ENCODE measurements around the gene BTBD10.
"Not testable (repeated sequence)": the region's sequence is repeated elsewhere in the genome, so short reads cannot be mapped to it uniquely, and the experiment has no call there.

The BTBD10 gene

DNA sequence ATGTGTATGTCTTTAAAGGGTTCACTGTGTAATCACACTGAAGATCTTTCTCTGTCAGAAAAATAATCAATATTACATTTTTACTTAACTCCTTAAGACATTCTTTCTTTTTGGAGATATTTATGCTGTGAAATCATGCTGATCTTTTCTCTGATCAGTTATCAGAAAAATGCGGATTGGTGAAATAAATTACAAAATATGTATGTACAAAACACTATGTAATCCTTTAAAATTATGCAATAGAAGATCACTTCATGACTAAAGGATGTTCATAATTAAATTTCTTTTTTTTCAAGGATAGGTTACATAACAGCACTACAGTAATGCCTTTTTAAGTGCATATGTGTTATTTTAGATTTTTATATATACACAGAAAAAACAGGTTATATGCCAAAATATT is 24.7 kb downstream of the BTBD10 start:
- no peak for DNase-seq

DNA sequence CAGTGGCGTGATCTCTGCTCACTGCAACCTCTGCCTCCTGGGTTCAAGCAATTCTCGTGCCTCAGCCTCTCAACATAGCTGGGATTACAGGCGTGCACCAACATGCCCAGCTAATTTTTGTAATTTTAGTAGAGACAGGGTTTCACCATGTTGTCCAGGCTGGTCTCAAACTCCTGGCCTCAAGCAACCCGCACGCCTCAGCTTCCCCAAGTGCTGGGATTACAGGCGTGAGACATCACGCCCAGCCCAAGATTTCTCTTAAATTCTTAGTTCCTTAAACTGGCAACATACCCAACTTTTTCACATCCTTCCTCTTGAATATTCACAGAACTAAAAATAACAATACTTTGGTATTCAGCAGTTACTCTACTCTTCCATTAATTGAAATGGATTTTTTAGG is 26.2 kb downstream of the BTBD10 start:
- not testable (repeated sequence) for DNase-seq

DNA sequence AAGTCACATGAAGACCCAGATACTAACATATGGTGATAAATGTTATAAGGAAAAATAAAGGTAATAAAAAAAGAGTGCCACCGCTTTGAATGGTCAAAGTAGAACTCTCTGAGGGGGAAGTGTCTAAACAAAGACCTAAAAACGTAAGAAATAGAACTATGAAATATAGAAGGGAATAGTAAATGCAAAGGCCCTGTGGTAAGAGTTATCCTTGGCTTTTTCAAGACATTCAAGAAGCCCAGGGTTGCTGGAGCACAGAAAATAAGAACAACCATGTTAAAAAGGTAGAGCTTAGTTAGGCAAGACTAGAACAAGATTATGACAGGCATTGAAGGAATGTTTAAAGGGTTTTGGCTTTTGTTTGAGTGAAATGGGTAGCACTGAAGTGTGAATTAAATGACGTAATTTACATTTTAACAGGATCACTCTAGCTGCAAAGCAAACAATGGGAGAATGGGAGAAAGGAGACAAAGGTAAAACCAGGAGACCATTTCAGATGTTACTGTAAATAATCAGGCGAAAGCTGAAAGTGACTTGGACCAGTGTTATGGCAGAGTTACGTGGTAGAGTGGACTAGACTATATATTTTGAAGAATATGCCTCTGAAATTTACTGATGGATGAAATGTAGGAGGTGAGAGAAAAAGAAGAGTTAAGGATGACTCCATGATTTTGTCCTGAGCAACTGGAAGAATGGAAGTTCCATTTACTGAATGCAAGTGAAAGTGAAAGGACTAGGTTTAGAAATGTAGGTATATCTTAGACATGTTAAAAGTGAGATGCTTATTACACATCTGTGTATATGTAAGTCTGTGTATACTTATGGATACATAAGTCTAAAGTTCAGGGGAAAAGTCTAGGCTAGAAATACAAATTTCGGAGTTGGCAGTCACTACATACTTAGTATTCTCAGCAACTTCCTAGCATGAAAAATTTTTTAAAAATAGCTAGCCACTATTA is 28.5 kb downstream of the BTBD10 start:
- no peak for DNase-seq

DNA sequence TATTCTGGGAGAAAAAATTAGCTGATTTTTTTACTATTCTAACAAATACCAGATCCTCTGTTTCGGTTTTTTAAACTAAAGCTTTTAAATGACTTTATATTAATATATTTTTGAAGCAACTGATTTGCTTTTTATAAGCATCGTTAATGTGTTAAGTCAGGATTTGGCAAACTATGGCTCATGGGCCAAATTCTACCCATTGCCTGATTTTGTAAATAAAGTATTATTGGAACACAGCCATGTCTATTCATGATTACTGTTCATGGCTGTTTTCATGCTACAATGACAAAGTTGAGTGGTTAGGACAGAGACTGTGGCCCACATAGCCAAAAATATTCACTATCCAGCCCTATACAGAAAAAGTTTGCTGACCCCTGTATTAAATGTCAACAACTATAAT is 29.6 kb downstream of the BTBD10 start:
- no peak for DNase-seq

DNA sequence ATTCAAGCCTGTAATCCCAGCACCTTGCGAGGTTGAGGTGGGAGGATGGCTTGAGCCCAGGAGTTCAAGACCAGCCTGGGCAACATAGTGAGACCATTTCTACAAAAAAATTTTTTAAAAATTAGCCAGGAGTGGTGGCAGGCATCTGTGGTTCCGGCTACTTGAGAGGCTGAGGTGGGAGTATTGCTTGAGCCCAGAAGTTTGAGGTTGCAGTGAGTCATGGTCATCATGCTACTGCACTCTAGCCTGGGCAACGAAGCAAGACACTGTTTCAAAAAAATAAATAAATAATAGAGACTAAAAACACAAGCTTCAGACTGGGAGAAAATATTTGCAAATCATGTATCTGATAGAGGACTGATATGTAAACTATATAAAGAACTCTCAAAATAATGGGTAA is 33.2 kb downstream of the BTBD10 start:
- no peak for DNase-seq

DNA sequence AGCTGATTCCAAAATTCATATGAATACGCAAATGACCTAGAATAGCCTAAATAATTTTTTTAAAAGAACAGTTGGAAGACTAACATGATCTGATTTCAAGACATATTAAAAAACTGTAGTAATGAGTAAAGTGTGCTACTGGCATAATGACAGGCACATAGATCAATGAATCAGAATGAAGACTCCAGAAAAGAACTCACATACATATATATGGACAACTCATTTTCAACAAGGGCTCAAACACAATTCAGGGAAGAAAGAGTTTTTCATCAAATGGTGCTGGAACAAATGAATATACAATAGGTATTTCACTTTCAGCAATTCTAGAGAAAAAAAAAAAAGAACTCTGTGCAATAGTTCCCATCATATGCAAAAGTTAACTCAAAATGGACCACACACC is 33.7 kb downstream of the BTBD10 start:
- DNase-seq: no peak

DNA sequence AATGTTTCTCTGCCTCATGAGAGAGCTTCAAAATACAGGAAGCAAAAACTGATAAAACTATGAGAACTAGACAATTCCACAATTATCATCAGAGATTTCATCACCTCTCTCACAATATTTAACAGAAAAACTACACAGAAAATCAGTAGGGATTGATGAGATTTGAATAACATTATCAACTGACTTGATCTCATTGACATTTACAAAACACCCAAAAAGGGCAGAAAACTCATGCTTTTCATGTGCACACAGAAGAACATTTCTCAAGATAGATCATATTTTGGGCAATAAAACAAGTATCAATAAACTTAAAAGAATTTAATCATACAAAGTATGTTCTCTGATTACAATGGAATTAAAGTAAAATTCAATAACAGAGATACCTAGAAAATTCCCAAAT is 35.6 kb downstream of the BTBD10 start:
- no peak for DNase-seq

DNA sequence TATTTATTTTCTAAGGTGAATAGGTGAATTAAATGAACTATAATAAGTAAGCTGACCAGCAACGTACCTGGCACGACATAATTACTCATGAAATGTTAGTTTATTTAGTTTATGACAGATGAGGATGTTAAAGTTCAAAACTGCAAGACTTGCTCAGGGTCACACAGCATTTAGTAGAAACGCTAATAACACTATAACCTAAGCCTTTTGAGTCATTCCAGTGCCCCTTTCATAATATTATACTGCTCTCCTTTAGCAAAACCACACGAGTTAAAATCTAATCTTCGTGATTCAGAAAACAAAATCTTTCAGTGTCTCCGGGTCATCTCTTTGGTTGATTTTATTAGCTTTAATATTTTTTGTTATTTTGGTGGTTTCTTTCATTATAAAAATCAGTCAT is 39.6 kb downstream of the BTBD10 start:
- DNase-seq: no peak

DNA sequence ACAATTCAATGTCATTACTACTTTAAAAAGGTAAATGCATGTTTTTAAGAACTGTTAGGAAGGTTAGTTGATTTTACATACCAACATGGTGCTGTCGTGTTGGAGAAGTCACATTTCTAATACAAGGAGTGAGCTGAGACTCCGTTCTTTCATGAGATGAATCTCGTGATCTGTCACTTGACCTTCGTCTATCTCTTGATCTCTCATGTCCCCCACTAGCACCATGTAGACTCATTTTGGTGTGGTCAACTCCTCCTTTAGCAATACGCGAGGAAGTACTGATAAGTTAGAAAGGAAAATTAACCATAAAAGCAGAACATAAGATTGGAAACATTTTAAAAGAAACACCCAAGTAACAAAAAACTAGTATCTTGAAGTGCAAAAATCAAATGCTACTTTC is 41.5 kb downstream of the BTBD10 start:
- DNase-seq: no peak

DNA sequence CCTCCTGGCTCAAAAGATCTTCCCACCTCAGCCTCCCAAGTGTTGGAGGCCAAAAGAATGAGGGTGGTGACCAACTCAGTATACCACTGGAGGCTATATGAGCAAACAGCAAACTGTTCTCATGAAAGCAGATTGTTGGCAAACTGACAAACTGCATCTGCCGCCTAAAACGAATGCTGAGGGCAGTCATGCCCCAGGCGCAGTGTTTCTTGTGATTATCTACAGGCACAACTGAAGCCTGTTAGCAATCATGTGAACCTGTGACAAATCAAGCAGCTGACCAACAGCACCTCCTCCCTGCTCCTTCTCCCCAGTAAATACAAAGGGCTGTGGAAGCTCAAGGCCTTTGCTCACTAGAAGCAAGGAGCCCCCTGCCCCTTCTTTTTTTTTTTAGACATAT is 47.8 kb downstream of the BTBD10 start:
- DNase-seq: no peak

DNA sequence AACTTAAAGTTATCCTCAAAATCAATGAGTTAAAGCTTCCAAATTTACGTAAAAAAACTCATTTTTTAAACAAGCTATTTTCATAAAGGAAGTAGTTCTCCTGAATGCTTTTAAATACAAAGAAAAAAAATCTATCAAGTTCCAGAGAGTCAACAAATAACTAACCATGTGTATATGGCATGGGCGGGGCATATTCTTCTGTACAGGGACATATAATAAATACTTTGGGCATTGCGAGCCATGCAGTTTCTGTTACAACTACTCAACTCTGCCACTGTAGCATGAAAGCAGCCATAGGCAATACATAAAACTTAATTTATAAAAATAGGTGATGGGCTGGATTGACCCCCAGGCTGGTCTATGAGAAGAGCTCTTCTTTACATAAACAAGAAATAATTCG is 57.8 kb downstream of the BTBD10 start:
- no peak for DNase-seq

DNA sequence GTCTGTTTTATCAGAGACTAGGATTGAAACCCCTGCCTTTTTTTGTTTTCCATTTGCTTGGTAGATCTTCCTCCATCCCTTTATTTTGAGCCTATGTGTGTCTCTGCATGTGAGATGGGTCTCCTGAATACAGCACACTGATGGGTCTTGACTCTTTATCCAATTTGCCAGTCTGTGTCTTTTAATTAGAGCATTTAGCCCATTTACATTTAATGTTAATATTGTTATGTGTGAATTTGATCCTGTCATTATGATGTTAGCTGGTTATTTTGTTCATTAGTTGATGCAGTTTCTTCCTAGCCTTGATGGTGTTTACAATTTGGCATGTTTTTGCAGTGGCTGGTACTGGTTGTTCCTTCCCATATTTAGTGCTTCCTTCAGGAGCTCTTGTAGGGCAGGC is 64.7 kb downstream of the BTBD10 start:
- DNase-seq: not testable (repeated sequence)

DNA sequence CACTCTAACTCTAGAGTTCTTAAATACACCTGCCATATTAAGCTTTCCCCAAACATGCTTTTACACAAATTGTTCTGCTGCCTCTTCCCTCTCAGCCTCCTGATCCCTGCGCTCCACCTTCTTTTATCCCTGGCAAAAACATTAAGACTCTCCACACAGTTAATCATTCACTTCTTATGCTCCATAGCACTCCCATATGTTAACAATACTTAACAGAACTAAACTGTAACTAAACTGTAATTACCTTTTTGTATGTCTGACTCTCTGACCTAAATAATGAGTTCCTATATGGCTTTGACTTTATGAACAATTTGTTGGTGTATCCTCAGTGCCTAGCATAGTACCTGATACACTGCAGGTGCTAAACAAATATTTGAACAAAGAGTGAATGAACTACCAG is 71.8 kb downstream of the BTBD10 start:
- DNase-seq: no peak

DNA sequence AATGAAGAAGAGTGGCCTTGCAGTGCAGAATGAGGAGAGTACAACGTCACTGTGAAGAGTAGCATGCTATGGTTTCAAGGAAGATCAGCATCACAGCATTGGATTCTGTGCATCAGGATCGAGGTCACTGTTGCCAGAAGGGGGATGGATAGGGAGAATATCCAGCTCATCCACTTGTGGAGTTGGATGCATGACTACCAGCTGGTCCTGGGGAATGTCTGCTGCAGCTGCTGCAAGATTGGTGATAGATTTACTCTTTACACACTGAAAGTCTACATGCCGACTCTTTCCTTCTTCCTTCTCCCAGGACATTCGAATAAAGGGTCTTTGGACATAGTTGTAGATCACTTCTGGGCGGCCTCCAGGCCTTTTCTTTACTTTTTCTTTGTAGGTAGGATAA is 74.3 kb downstream of the BTBD10 start:
- DNase-seq: no peak

DNA sequence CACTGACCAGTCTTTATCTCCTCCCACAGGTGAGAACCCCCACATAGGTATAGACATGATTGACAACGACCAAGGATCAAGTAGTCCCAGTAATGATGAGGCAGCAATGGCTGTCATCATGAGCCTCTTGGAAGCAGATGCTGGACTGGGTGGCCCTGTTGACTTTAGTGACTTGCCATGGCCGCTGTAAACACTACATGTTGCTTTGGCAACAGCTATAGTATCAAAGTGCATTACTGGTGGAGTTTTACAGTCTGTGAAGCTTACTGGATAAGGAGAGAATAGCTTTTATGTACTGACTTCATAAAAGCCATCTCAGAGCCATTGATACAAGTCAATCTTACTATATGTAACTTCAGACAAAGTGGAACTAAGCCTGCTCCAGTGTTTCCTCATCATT is 76.5 kb downstream of the BTBD10 start:
- DNase-seq: no peak

DNA sequence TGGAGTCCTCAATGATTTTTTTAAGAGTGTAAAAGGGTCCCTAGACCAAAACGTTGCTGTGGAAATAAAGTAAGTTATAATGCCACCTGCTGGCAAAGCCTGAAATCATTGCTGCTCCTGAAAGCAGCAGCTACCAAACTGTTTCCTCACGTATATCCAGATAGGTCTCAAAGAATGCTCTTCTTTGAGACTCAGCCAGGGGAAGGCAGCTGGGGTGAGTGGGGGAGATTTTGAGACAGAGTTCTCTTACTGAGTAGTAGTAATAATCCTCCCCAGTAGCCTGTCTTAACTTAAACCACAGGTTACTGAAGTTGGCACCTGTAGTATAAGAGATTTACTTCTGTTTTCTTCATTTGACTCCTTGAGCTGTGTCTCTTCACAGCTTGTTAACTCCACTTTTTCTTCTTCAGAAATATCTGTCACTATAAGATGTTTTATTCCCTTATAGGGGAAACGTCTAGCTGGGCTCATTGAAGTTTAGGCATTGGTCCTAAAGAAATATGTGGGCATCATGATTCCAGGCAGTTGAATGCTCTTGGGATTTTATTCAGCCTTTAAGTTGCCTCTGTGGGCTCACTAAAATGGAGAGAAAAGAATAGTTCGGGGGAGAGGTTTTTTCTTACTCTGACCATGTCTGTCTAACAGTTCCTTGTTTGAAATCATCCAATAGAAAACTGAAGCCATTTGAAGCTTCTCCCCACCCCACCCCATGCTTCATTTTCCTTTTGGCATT is 77.9 kb downstream of the BTBD10 start:
- DNase-seq: no peak

DNA sequence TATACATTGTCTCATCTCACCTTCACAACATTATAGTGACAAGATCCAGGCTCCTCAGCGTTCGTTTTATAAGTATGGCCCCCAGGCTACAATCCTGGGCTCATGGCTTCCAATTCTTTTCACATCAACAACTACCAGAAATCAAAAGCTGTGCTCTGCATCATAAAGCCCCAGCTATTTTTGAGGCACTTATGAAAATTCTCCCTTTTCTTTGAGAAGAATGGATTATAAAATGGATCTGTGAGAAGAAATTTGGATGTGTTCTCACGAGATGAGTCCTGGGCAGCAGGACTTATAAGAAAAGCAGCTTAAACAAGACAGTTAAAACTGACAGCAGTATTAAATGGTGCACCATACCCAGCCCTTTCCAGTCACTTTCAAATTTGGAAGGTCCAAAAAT is 80.3 kb downstream of the BTBD10 start:
- no peak for DNase-seq

DNA sequence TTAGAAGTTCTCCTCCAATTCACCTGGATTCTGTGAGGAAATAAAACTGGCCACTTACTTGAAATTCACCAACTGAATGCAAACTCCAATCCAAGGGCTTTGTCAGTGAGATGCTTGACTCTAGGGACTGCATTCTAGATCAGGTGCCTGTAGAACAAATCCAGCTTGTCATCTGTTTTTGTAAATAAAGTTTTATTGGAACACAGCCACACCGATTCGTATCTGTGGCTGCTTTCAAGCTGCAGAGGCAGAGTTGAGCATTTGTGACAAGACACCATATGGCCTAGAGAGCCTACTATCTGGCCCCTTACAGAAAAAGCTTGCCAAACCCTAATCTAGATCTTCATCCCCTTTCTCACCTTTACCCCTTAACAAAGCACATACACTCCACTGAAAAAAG is 82.3 kb downstream of the BTBD10 start:
- no peak for DNase-seq

DNA sequence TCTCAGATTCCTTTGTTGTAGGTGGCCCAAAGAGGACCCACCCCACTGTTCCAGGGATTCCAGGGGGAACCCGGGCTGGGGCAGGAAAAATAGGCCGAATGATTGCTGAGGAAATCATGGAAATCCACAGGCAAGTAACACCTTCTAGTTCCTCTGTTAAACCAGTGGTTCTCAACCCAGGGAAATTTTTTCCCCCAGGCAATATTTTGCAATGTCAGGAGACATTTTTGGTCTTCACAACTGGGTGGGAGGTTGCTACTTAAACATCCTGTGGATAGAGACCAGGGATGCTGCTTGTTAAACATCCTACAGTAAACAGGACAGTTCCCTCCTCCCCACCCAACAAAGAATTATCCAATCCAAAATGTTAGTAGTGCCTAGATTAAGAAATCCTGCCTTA is 84.7 kb downstream of the BTBD10 start:
- DNase-seq: no peak

DNA sequence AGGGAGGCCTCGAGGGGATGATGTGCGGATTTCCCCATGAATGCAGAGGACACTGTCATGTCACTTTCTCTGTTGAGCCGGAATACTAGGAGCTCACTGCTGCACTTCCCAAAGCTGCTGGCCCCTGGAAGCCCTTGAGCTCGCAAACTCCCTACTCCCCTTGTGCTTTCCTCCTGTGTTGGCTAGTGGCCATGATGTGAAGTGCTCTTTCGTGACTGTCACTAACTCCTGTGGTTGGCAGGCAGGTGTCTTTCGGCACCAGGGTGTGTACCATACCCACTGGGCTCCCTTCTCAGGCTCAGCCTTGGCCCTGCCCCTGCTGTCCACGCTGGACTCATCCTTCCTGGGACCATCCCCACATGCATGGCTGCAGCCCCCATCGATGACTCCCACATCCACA is 86.2 kb downstream of the BTBD10 start:
- no peak for DNase-seq

DNA sequence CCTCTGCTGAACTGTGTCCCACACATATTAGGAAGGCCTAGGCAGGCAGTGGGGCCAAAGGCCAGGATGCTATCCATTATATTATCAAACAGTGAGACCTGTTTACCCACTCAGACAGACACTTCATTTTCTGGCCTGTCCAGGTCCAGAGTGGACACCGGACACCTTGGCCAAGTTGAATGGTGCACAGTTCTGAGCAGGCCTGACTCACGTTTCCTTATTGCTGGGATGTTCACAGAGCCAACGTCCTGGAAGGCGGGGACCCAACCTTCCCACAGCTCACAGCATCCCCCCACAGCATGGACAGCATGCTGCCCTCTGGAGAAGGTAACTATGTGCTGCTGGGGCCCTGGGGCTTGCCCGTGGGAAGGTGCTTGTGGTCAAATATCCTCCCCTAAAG is 86.6 kb downstream of the BTBD10 start:
- DNase-seq: no peak

DNA sequence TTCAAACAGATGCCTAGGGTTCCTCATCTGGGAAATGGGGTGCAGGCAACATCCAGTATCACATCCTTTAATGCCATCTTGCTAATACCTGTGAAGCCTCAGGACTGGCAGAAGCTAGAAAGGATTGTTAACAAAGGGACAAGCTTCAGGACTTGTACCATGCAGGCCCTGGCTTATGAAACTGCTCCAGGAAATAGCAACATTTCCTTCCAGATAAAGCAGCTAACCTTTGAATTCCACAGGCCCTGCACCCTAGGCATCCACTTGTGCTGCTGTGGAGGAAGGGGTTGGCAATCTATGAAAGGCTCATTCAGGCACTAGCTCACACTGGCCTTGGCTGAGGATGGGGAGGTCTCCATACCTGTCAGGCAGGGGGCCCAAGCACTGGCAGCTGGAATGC is 87.2 kb downstream of the BTBD10 start:
- no peak for DNase-seq

DNA sequence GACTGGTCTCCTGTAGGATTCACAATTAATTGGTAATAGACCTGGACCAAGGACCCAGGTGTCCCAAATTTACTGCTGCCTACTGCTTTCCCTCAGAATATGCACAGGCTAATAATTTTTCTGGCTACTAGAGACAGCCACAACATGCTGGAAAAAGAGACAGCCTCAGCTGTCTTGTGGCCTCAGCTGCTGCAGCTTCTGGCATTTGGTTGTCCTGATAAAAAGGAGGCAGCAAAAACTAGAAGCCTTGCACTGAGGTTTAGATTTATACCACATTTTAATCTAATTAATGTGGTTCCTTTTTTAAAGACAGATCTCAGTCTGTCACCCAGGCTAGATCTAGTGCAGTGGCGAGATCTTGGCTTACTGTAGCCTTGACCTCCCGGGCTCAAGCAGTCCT is 89.8 kb downstream of the BTBD10 start:
- no peak for DNase-seq

DNA sequence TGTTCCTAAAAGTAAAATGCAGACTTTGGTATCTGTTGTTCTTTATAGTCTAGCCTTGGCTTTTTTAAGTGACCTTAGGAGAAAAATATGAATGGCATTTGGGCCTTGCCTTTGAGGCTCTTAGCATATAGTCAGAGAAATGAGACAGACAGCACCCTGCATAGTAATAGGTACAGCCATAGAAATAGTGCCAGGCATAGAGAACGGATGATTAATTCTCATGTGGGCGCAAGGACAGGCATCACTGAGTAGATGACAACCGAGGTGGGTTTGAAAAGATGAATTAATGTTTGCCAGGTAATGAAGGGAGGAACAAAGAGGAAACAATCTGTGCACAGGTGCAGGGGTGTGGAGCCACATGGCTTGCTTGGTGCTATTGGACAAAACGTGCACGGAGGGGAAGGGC is 95.0 kb downstream of the BTBD10 start:
- DNase-seq: no peak
